HG02981 (cell line): ENCODE data around the gene IQCF2.
"Not testable (repeated sequence)": the region's sequence is repeated elsewhere in the genome, so short reads cannot be mapped to it uniquely, and the experiment has no call there.

ENCODE experiments used
- ATAC-seq: cut with Tn5 transposase; IDR thresholded peaks from one replicate; pipeline ENCODE4 v1.9.1; 2021; ENCODE audit warnings: mild to moderate bottlenecking, moderate library complexity; ENCODE audit not compliant: unreplicated experiment

The IQCF2 gene

GRCh38 chr3:51875501-51875900, 14.1 kb downstream of the IQCF2 start, which contains the start of gene IQCF5:
Gene IQCF5 (minus strand): TSS chr3:51875601. CDS start chr3:51875531, 70 bp downstream.
- ATAC-seq = no peak

- no peak for ATAC-seq
Measured at GRCh38 chr3:51876186-51876585, 14.8 kb downstream of the IQCF2 start.

- ATAC-seq = no peak
Measured at GRCh38 chr3:51879937-51880336, 18.5 kb downstream of the IQCF2 start.

GRCh38 chr3:51886447-51886846, 25.0 kb downstream of the IQCF2 start:
- no peak for ATAC-seq

- no peak for ATAC-seq
Measured at GRCh38 chr3:51887620-51888019, 26.2 kb downstream of the IQCF2 start.

- no peak for ATAC-seq
Measured at GRCh38 chr3:51888463-51889105, 27.2 kb downstream of the IQCF2 start.

GRCh38 chr3:51891242-51892039, 30.0 kb downstream of the IQCF2 start:
- ATAC-seq = no peak

- no peak for ATAC-seq
Measured at GRCh38 chr3:51894391-51894790, 33.0 kb downstream of the IQCF2 start.

- no peak for ATAC-seq
Measured at GRCh38 chr3:51894939-51895338, 33.5 kb downstream of the IQCF2 start.

GRCh38 chr3:51896607-51897305, 35.3 kb downstream of the IQCF2 start:
- ATAC-seq = no peak

GRCh38 chr3:51897391-51897790, 36.0 kb downstream of the IQCF2 start:
- ATAC-seq = no peak

GRCh38 chr3:51900043-51900442, 38.6 kb downstream of the IQCF2 start:
- ATAC-seq = not testable (repeated sequence)

GRCh38 chr3:51902361-51902760, 40.9 kb downstream of the IQCF2 start:
- not testable (repeated sequence) for ATAC-seq

- no peak for ATAC-seq
Measured at GRCh38 chr3:51904034-51904823, 42.8 kb downstream of the IQCF2 start.

GRCh38 chr3:51908026-51908425, 46.6 kb downstream of the IQCF2 start:
- ATAC-seq = no peak
